H1 (cell line): ENCODE data around the gene STXBP4. TPM values are rescaled to one million over a fixed set of nuclear protein-coding genes. Genes with fewer than 3 reads are reported as not detected.

ENCODE experiments used
- BACH1 ChIP-seq: IDR thresholded peaks from 2 replicates; pipeline ENCODE4 v1.6.1; 2012; ENCODE audit warnings: low read length, improper control_type of control experiment
- CEBPB ChIP-seq: IDR thresholded peaks from 2 replicates; pipeline ENCODE4 v1.6.1; 2012; ENCODE audit warnings: low read depth, low read length
- CHD7 ChIP-seq: fragments of 300-600 bp; sonication (generic); IDR thresholded peaks from 2 replicates; pipeline ENCODE4 v1.7.1; 2012; ENCODE audit warnings: low read length, moderate library complexity, mild to moderate bottlenecking, inconsistent platforms; ENCODE audit not compliant: insufficient replicate concordance
- CREB1 ChIP-seq: IDR thresholded peaks from 2 replicates; pipeline ENCODE4 v1.6.1; 2012; ENCODE audit warnings: inconsistent platforms
- CTBP2 ChIP-seq: IDR thresholded peaks from 2 replicates; pipeline ENCODE4 v1.7.0; 2011; ENCODE audit warnings: borderline replicate concordance, mild to moderate bottlenecking, moderate library complexity, mixed read lengths, low read length; ENCODE audit not compliant: insufficient read depth, insufficient read length
- SIN3A ChIP-seq, 2 experiments: IDR thresholded peaks in 1 of 2; conservative IDR thresholded peaks in 1 of 2; 2 replicates each; pipeline ENCODE4 v1.6.1; 2011 to 2012; ENCODE audit warnings: low read length in 2 of 2, improper control_type of control experiment in 1 of 2, low read depth in 1 of 2, mild to moderate bottlenecking in 1 of 2
- SP1 ChIP-seq: IDR thresholded peaks from 2 replicates; pipeline ENCODE4 v1.6.1; 2011; ENCODE audit warnings: low read depth, low read length
- SUZ12 ChIP-seq: fragments of 200-600 bp; sonication (generic); IDR thresholded peaks from 2 replicates; pipeline ENCODE4 v1.6.1; 2012; ENCODE audit warnings: mild to moderate bottlenecking, inconsistent platforms, low read length, moderate library complexity, mixed read lengths
- USF2 ChIP-seq: IDR thresholded peaks from 2 replicates; pipeline ENCODE4 v1.6.1; 2011; ENCODE audit warnings: low read length, improper control_type of control experiment
- YY1 ChIP-seq: IDR thresholded peaks from 2 replicates; pipeline ENCODE4 v1.6.1; 2011; ENCODE audit warnings: low read depth, mild to moderate bottlenecking, low read length
- polyA plus RNA-seq, 7 experiments: library from polyadenylated mRNA; depleted of rRNA in 3 of 7; stranded (reverse) in 5 of 7; unstranded in 2 of 7; fragments of >200 nt in 5 of 7; fragments of 200-250 nt in 2 of 7; gene quantifications; 1 replicate in 5 of 7; 2 replicates in 1 of 7; 4 replicates in 1 of 7; pipeline versions ENCODE4 v1.2.1 to v1.2.3, GENCODE V29; 2011 to 2013; ENCODE audit warnings: missing spikeins in 2 of 7, mixed read lengths in 2 of 7
- total RNA-seq: library from RNA; stranded (reverse); fragmentation: NEBNext Ultra II Directional; extraction: Animal tissue kit (Norgen Biotek cat#: 25700); gene quantifications from 2 replicates; pipeline ENCODE4 v1.2.1, GENCODE V29; 2021
- TF ChIP-seq, protein P1 (sequence below): IDR thresholded peaks from 2 replicates; pipeline ENCODE4 v1.6.1; 2011; ENCODE audit warnings: low read depth, mild to moderate bottlenecking, low read length; ENCODE audit not compliant: insufficient read depth

Gene STXBP4
- total and polyA plus RNA-seq, 2 of the 8 experiments (the other 6 are each of a cell fraction or from before 2014, with no cell fraction given) = 3.2 to 18.5 TPM

DNA sequence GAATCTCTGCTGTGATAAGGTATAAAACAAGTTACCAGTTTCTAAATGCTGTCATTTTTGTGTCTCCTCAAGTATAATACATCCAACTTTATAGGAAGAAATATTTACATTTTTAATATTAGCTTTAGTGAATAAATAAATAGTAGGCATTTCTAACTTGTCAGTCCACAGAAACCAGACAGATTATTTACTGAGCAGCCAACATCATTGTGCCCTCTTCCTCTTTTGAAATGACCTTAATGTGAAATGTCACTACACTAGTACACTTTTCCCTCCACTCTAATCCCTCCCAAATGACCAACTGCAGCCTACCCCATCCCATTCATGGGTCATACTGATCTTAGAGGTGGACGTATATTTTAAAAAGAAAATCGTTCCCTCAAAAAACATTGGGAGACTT, 9.2 kb downstream of the STXBP4 start (continued):
- TF ChIP-seq CHD7 (no peak), YY1 (no peak), BACH1 (no peak), CTBP2 (no peak), USF2 (no peak), SIN3A (conservative IDR thresholded peaks at IDR 0.05 in 1 of 2, IDR thresholded peaks at IDR 0.05 in 1 of 2; ENCODE audit: low read depth in 1 of 2, low read length in 2 of 2) (no peak), CREB1 (no peak), CEBPB (no peak), SP1 (no peak), SUZ12 (no peak)
- TF ChIP-seq, protein P1, sequence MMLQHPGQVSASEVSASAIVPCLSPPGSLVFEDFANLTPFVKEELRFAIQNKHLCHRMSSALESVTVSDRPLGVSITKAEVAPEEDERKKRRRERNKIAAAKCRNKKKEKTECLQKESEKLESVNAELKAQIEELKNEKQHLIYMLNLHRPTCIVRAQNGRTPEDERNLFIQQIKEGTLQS = no peak
